Endothelial cell of umbilical vein (primary cell): ENCODE results near the gene GSTT4. TPM values are rescaled to one million over a fixed set of nuclear protein-coding genes. Genes with fewer than 3 reads are reported as not detected.

Source experiments
- BruUV-seq: library from RNA; stranded (reverse); fragments of 400-500 nt; replicated peaks from 2 replicates; lab custom pipeline; 2021; lab: Mats Ljungman, UMichigan
- CTCF ChIA-PET: fragments of 300-600, 350-600 bp; sonication (Branson Sonifier 250); formaldehyde crosslinking; loops from one replicate; lab custom pipeline; 2021; ENCODE audit warnings: antibody characterized with exemption, inconsistent platforms; lab: Charles Lee
- POLR2A ChIA-PET: fragments of 300-600, 350-600 bp; sonication (Branson Sonifier 250); formaldehyde crosslinking; loops from one replicate; lab custom pipeline; 2021; ENCODE audit warnings: antibody characterized with exemption, inconsistent platforms; lab: Charles Lee
- DNase-seq: peaks from one replicate; pipeline ENCODE4 v3.0.0-alpha.2; 2011; ENCODE audit warnings: low read depth, low spot score
- FAIRE-seq: peaks from 2 replicates; lab custom pipeline; 2011; peaks lifted over from hg19 to GRCh38; lab: Jason Lieb, UNC
- H2AFZ ChIP-seq: 2 replicates; pipeline ENCODE4 v1.6.0; 2012; ENCODE audit warnings: low read depth, low read length, control low read depth, inconsistent platforms
- H3K27ac ChIP-seq: 2 replicates; pipeline ENCODE4 v1.5.1; 2011; ENCODE audit warnings: low read depth, mild to moderate bottlenecking, control low read depth, low read length, moderate library complexity; ENCODE audit not compliant: insufficient read depth
- H3K27me3 ChIP-seq, 2 experiments: 2 replicates each; pipeline versions ENCODE4 v1.6.0 to v1.6.1; 2011; ENCODE audit warnings: low read length in 2 of 2, mixed read lengths in 1 of 2; ENCODE audit not compliant: control insufficient read depth in 2 of 2, insufficient read depth in 2 of 2
- H3K36me3 ChIP-seq, 2 experiments: 2 replicates in 1 of 2; 3 replicates in 1 of 2; pipeline ENCODE4 v1.5.1; 2011; ENCODE audit warnings: low read length in 2 of 2, mild to moderate bottlenecking in 1 of 2, moderate library complexity in 1 of 2; ENCODE audit not compliant: control insufficient read depth in 2 of 2, insufficient read depth in 2 of 2; ENCODE audit errors: extremely low read depth in 1 of 2
- H3K4me1 ChIP-seq: 3 replicates; pipeline ENCODE4 v1.5.1; 2011; ENCODE audit warnings: mild to moderate bottlenecking, low read length; ENCODE audit not compliant: control insufficient read depth, insufficient read depth; ENCODE audit errors: extremely low read depth
- H3K4me2 ChIP-seq: 2 replicates; pipeline ENCODE4 v1.6.1; 2011; ENCODE audit warnings: low read length, control low read depth, mixed read lengths; ENCODE audit not compliant: insufficient read depth
- H3K4me3 ChIP-seq, 3 experiments: fragments of 200-600 bp in 1 of 3; sonication (generic), shearing (Covaris generic) in 1 of 3; replicated peaks in 1 of 3; 2 replicates each; pipeline ENCODE4 v1.5.1; 2011 to 2016; ENCODE audit warnings: control low read depth in 3 of 3, low read length in 3 of 3, mild to moderate bottlenecking in 2 of 3, inconsistent platforms in 1 of 3, low read depth in 1 of 3, moderate library complexity in 1 of 3; ENCODE audit not compliant: insufficient read depth in 1 of 3
- H3K79me2 ChIP-seq: 2 replicates; pipeline ENCODE4 v1.6.0; 2012; ENCODE audit warnings: low read length, inconsistent platforms; ENCODE audit not compliant: control insufficient read depth, insufficient read depth
- H3K9ac ChIP-seq: replicated peaks from 2 replicates; pipeline ENCODE3; 2011; ENCODE audit warnings: low read length, control low read depth; ENCODE audit not compliant: insufficient read depth; ENCODE audit errors: extremely low read depth
- H3K9me1 ChIP-seq: replicated peaks from 3 replicates; pipeline ENCODE4 v1.6.0; 2011; ENCODE audit warnings: mild to moderate bottlenecking, low read length; ENCODE audit not compliant: control insufficient read depth, insufficient read depth; ENCODE audit errors: extremely low read depth
- H3K9me3 ChIP-seq: replicated peaks from 2 replicates; pipeline ENCODE4 v1.5.1; 2012; ENCODE audit warnings: low read length, inconsistent platforms; ENCODE audit not compliant: control insufficient read depth, insufficient read depth
- H4K20me1 ChIP-seq: replicated peaks from 2 replicates; pipeline ENCODE3; 2011; ENCODE audit warnings: mild to moderate bottlenecking, low read length; ENCODE audit not compliant: control insufficient read depth, insufficient read depth; ENCODE audit errors: extremely low read depth
- CTCF ChIP-seq, 2 donors: IDR thresholded peaks; 1 replicate in 1 of 2; 2 replicates in 1 of 2; pipeline ENCODE4 v1.5.1; 2011; ENCODE audit warnings: low read length in 2 of 2, mild to moderate bottlenecking in 2 of 2, moderate library complexity in 2 of 2, control low read depth in 1 of 2, inconsistent platforms in 1 of 2, low read depth in 1 of 2; ENCODE audit not compliant: insufficient read depth in 1 of 2; ENCODE audit errors: extremely low read depth in 1 of 2
- EZH2 ChIP-seq: IDR thresholded peaks from 2 replicates; pipeline ENCODE4 v1.6.1; 2012; ENCODE audit warnings: borderline replicate concordance, low read depth, mild to moderate bottlenecking, moderate library complexity, low read length, inconsistent platforms; ENCODE audit not compliant: severe bottlenecking
- FOS ChIP-seq: IDR thresholded peaks from 2 replicates; pipeline ENCODE4 v1.6.1; 2011; ENCODE audit warnings: mild to moderate bottlenecking, low read length, moderate library complexity, borderline replicate concordance; ENCODE audit not compliant: insufficient read depth
- GATA2 ChIP-seq: IDR thresholded peaks from 2 replicates; pipeline ENCODE4 v1.7.0; 2011; ENCODE audit warnings: low read depth, mild to moderate bottlenecking, moderate library complexity, mixed read lengths, low read length; ENCODE audit not compliant: insufficient read length, insufficient read depth
- JUN ChIP-seq: IDR thresholded peaks from 2 replicates; pipeline ENCODE4 v1.6.1; 2011; ENCODE audit warnings: borderline replicate concordance, low read depth; ENCODE audit not compliant: insufficient read length, insufficient read depth
- MAX ChIP-seq: IDR thresholded peaks from 2 replicates; pipeline ENCODE4 v1.6.1; 2011; ENCODE audit not compliant: insufficient read depth, insufficient read length
- MYC ChIP-seq: IDR thresholded peaks from one replicate; pipeline ENCODE4 v1.6.1; 2011; ENCODE audit warnings: mild to moderate bottlenecking, low read depth, low read length
- POLR2A ChIP-seq: IDR thresholded peaks from 2 replicates; pipeline ENCODE4 v1.6.1; 2012; ENCODE audit warnings: low read depth, mild to moderate bottlenecking, control low read depth, low read length
- POLR2AphosphoS5 ChIP-seq: IDR thresholded peaks from 2 replicates; pipeline ENCODE4 v1.6.1; 2012; ENCODE audit warnings: low read depth, mild to moderate bottlenecking, control low read depth, low read length, moderate library complexity; ENCODE audit not compliant: insufficient read depth
- dilution Hi-C: fragments of 300-500 bp; cut with MboI; formaldehyde crosslinking; loops from one replicate; pipeline ENCODE4 v1.15.0; 2019; ENCODE audit warnings: low sequenced_read_pairs; ENCODE audit not compliant: extremely low pct_ligation_motif_present
- intact Hi-C: fragments of 100-400 bp; cut with micrococcal nuclease; formaldehyde crosslinking; loops from one replicate; pipeline ENCODE4 v1.10.0; 2022
- polyA plus RNA-seq, 4 experiments: library from polyadenylated mRNA; depleted of rRNA in 3 of 4; stranded (reverse) in 3 of 4; unstranded in 1 of 4; fragments of >200 nt; gene quantifications; 2 replicates each; pipeline versions ENCODE4 v1.2.1 to v1.2.3, GENCODE V29; 2011 to 2012; ENCODE audit warnings: missing spikeins in 1 of 4
- total RNA-seq: library from RNA; stranded (reverse); gene quantifications from 2 replicates; pipeline ENCODE4 v1.2.3, GENCODE V29; 2021

GSTT4 gene
- total and polyA plus RNA-seq, 2 donors (not counting 3 experiments of a cell fraction or from before 2014, with no cell fraction given) = not detected

DNA sequence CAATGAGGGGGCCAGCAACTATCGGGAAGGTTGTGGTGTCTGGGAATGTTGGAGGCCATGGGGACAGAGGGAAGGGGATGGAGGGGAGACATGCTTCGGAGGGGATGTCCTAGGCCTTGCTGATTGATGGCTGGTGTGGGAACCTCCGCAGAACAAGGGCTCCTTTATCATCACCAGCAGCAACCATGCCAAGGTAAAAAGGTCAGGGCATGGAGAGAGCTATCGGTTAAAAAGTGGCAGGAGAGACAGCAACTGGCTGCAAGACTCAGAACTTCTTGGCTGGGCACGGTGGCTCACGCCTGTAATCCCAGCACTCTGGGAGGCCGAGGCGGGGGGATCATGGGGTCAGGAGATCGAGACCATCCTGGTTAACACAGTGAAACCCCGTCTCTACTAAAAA lies 3.0 kb downstream of the GSTT4 start:
- DNase-seq (no peak), FAIRE-seq (no peak)
- H2AFZ ChIP-seq = no peak overlapping the region
- no peak overlapping the region for H3K4me3 ChIP-seq
- dilution Hi-C loops (no loop called here), intact Hi-C loops (no loop called here)
- H3K4me1 ChIP-seq = no peaks in the 10 kb centered on the region
- H4K20me1 ChIP-seq = no peaks in the 10 kb centered on the region
- H3K27me3 ChIP-seq = no peaks in the 10 kb centered on the region
- no peak overlapping the region for H3K27ac ChIP-seq
- ChIA-PET CTCF (no interaction called here), POLR2A (no interaction called here)
- no peak for TF ChIP-seq JUN
- TF ChIP-seq POLR2A = no peak
- no peak for TF ChIP-seq CTCF (IDR thresholded peaks at IDR 0.05; ENCODE audit: extremely low read depth in 1 of 2, insufficient read depth in 1 of 2, low read depth in 1 of 2, low read length in 2 of 2)
- TF ChIP-seq EZH2 = no peak
- TF ChIP-seq MAX = no peak
- TF ChIP-seq FOS = no peak
- no peak for TF ChIP-seq GATA2
- no peak for TF ChIP-seq MYC
- no peak for TF ChIP-seq POLR2AphosphoS5
- H3K36me3 ChIP-seq = no peaks in the 10 kb centered on the region
- no peak overlapping the region for H3K9ac ChIP-seq
- BruUV-seq = no TSS peak
- H3K9me3 ChIP-seq = no peaks in the 10 kb centered on the region
- no peaks in the 10 kb centered on the region for H3K9me1 ChIP-seq
- no peaks in the 10 kb centered on the region for H3K79me2 ChIP-seq
- no peak overlapping the region for H3K4me2 ChIP-seq
